Esophagus (tissue), 2 donors: ENCODE measurements around the gene ARL2BP. TPM values are rescaled to one million over a fixed set of nuclear protein-coding genes. Genes with fewer than 3 reads are reported as not detected.
"Not testable (repeated sequence)": the region's sequence is repeated elsewhere in the genome, so short reads cannot be mapped to it uniquely, and the experiment has no call there.

Source experiments
- H3K27ac ChIP-seq, 2 donors: one replicate each; pipeline ENCODE4 v1.5.1; 2013; ENCODE audit warnings: low read depth in 2 of 2, mild to moderate bottlenecking in 2 of 2, inconsistent platforms in 1 of 2, low read length in 1 of 2, moderate library complexity in 1 of 2
- H3K27me3 ChIP-seq, 2 donors: one replicate each; pipeline ENCODE4 v1.6.1; 2013; ENCODE audit warnings: low read length in 2 of 2, control low read depth in 1 of 2, mild to moderate bottlenecking in 1 of 2; ENCODE audit not compliant: insufficient read depth in 2 of 2, control insufficient read depth in 1 of 2
- H3K36me3 ChIP-seq, 2 donors: one replicate each; pipeline ENCODE4 v1.6.1; 2013; ENCODE audit warnings: low read length in 1 of 2; ENCODE audit not compliant: control insufficient read depth in 2 of 2, insufficient read depth in 2 of 2
- H3K4me1 ChIP-seq, 2 donors: one replicate each; pipeline ENCODE4 v1.6.1; 2013; ENCODE audit warnings: low read length in 1 of 2; ENCODE audit not compliant: control insufficient read depth in 2 of 2, insufficient read depth in 2 of 2
- H3K4me3 ChIP-seq, 2 donors: one replicate each; pipeline ENCODE4 v1.5.1; 2013; ENCODE audit warnings: low read length in 2 of 2, mild to moderate bottlenecking in 2 of 2, low read depth in 1 of 2, moderate library complexity in 1 of 2
- H3K9me3 ChIP-seq, 2 donors: one replicate each; pipeline ENCODE4 v1.6.1; 2013; ENCODE audit warnings: mild to moderate bottlenecking in 2 of 2, low read depth in 1 of 2, low read length in 1 of 2, moderate library complexity in 1 of 2; ENCODE audit not compliant: control insufficient read depth in 2 of 2, insufficient read depth in 1 of 2
- WGBS, 2 donors: extraction: QIAGEN DNeasy Blood & Tissue Kit; methylation state at CpG; one replicate each; pipeline ENCODE4 v1.1.7; 2013; 5-methylcytosine and 5-hydroxymethylcytosine counted together
- polyA plus RNA-seq, 2 donors: library from polyadenylated mRNA; stranded (reverse); fragments of 200-250 nt; gene quantifications; one replicate each; pipeline ENCODE4 v1.2.3, GENCODE V29; 2013
- donor health status: healthy with polysubstance abuse.
- donor health status: Bipolar disorder and iron deficiency.

ARL2BP gene
- polyA plus RNA-seq, 2 donors, result 20.8 to 30.1 TPM

DNA sequence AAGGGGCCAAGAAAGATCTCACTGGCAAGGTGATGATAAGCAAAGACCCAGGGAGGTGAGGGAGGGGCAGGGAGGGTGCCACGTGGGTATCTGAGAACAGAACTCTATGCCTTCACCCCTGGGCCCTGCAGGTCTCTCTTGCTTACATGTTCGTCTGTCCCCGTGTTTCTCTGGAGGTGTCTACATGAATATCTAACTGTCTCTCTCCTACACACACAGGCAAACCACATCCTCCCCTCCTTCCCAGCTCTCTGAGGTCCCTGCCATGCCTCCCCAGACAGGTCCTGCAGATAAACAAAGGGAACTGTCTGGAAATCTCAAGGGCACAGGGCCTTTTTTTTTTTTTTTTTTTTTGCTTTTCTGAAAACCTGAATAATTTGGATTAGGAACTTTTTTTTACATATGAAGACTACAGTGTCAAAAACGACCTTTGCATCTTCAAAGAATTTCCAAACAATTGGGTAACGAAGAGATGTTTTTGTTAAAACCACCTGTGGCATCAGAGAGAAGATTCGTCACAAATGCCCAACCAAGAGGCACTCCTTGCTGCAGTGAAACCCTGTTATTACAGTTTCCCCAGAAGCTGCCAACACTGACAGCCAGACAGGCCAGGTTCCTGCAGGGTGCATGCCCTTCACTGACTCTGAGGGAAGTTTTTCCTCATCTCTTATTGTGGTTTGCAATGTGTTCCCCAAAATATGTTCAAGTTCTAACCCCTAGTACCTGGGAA is 21.6 kb downstream of the ARL2BP start:
- 18 to 29% methylated on average over 6 of the region's 6 CpGs for WGBS, 2 donors

DNA sequence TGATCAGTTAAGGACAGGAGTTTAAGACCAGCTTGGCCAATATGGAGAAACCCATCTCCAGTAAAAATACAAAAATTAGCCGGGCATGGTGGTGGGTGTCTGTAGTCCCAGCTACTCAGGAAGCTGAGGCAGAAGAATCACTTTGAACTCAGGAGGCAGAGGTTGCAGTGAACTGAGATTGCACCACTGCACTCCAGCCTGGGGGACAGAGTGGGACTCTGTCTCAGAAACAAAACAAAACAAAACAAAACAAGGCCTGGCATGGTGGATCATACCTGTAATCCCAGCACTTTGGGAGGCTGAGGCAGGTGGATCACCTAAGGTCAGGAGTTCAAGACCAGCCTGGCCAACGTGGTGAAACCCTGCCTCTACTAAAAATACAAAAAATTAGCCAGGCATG is 22.3 kb downstream of the ARL2BP start:
- not testable (repeated sequence) for H3K9me3 ChIP-seq, H3K4me3 ChIP-seq, H3K36me3 ChIP-seq, H3K27me3 ChIP-seq
- peak overlapping the region; percentile 90 to 93 for H3K27ac ChIP-seq
- peaks cover 6 to 30% of the 10 kb centered on the region in 2 donors for H3K4me1 ChIP-seq
- 47 to 51% methylated on average over 2 of the region's 2 CpGs for WGBS, 2 donors

More for the DNA sequence above, 21.6 kb downstream of the ARL2BP start:
- Histone ChIP-seq H3K27ac (peak overlapping the region; percentile 93 to 94), H3K36me3 (no peaks in the 10 kb centered on the region), H3K4me1 (peaks cover 6 to 30% of the 10 kb centered on the region in 2 donors), H3K27me3 (no peaks in the 10 kb centered on the region), H3K9me3 (no peaks in the 10 kb centered on the region), H3K4me3 (no peak overlapping the region)

DNA sequence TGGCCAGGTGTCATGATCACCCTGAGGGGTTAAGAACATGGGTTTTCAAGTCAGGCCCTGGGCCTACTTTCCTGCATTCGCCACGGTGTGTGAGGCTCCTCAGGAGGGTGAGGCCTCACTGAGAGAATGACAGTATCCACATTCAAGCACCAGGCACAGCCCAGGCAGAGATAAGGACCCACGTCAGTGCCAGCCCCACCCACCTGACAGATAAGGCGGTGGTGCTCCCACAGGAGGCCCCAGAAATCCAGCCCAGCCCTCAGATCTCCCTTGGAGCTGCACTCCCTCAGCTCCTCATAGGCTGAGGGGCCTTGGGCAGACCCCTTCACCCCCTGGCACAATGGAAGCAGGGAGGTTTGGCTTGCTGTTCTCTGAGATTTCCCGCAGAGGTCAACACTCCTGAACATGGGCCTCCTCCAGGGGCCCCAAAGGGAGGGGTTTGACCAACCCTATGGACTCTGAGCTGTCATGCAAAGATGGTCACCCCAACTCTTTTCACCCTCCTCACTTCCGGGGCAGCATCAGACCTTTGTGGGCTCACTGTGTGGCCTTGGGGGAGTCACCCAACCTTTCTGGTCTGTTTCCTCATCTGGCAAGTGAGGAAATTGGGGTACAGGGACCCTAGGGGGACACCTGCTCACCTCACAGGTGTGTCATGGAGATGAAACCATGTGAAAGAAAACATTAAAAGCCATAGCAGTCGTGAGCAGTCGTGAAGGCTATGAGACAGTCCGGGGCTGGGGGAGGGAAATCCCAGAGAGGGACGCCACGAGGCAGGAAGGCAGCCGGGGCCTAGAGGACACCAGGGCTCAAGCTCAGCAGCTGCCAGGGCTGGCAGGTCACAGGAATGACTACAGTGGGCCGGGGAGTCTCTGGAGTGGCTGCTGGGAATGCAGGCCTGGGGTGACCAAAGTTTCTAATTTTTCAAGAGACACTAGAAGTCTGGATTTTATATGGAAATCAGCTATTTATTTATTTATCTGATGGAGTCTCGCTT is 24.0 kb downstream of the ARL2BP start:
- H3K27ac ChIP-seq, result no peak overlapping the region
- H3K36me3 ChIP-seq, result no peaks in the 10 kb centered on the region
- H3K4me1 ChIP-seq, result peaks cover 3 to 18% of the 10 kb centered on the region in 2 donors
- H3K27me3 ChIP-seq, result no peaks in the 10 kb centered on the region
- no peak overlapping the region for H3K4me3 ChIP-seq
- no peaks in the 10 kb centered on the region for H3K9me3 ChIP-seq
- WGBS, 2 donors, result 64 to 69% methylated on average over 14 of the region's 14 CpGs

DNA sequence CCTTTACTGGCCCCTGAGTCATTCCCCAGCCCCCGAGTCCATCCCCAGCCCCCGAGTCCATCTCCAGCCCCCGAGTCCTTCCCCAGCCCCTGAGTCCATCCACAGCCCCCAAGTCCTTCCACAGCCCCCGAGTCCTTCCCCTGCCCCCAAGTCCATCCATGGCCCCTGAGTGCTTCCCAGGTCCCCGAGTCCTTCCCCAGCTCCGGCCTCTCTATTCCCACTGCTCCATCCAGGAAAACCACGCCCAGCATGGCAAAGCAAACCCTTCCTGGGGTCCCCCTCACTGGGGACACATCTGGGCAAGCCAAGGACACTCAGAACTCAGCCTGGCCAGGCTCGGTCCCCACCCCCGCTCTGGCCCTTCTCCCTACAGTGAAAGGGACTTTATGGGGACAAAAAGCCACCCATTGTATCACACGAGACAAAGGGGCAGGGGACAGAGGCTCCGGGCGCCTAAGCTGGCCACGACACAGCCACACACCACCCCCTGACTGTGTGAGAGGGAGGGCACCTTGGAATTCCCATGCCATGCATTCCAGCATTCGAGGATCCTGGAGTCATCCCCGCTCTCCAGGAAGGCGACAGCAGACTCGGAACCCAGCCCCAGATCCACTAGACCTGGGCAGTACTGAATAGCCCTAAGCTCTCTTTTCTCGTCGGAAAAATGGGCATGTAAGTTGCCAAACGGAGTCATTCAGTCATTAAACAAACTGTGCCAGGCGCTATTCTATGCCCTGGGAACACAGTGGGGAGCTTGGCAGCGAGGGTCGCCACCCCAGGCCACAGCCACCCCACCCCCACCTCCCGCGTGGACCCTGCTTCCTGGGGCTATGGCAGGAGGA is 25.4 kb downstream of the ARL2BP start:
- 84 to 89% methylated on average over 25 of the region's 25 CpGs for WGBS, 2 donors
- H3K4me3 ChIP-seq, result no peak overlapping the region
- no peaks in the 10 kb centered on the region for H3K9me3 ChIP-seq
- H3K36me3 ChIP-seq, result no peaks in the 10 kb centered on the region
- H3K27me3 ChIP-seq, result no peaks in the 10 kb centered on the region
- H3K4me1 ChIP-seq, result peaks cover 3 to 9% of the 10 kb centered on the region in 2 donors
- H3K27ac ChIP-seq, result no peak overlapping the region

DNA sequence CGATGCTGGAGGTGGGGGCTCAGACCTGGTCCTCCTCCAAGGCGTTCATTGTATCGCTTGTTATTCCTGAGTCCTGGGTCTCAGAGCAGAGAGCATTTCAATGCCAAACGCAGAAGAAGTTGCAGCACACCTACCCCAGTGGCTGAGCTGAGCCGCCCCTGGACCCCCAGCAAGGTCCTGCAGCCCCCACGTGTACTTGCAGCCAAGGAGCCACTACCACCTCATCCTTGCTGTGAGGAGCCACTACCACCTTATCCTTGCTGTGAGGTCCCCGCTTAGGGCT is 25.9 kb downstream of the ARL2BP start:
- Histone ChIP-seq H3K27me3 (no peaks in the 10 kb centered on the region), H3K4me1 (peaks cover under 1 to 8% of the 10 kb centered on the region in 2 donors), H3K36me3 (no peaks in the 10 kb centered on the region), H3K9me3 (no peaks in the 10 kb centered on the region), H3K4me3 (no peak overlapping the region), H3K27ac (no peak overlapping the region)
- WGBS, 2 donors, result 87 to 93% methylated on average over 7 of the region's 7 CpGs

DNA sequence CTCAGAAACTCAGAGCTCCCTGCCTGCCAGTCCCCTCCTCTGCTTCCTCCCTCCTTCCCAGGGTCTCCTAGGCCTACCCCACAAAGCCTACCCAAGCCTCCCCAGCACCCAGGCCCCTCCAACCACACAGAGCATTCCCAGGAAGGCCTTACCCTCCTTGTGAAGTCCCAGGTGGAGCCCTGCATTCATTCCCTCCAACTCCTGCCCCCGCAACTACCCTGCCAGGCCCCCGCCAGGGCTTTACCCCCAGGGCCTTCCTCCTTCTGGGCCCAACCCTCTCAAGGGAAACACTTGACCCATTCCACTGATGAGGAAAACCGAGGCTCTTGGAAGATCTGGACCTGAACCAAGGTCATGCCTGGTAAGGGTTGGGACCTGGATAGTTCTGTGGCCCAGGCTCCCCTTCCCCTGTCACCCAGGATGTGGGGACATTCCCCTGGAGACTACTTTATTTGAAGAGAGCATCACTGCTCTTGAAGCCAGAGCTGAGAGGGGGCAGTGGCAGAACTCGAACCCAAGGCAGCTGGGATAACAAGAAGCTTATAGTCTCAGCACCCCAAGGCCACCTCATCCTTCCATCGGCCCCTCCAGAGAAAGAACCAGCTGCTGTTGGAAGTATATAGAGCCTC is 26.9 kb downstream of the ARL2BP start:
- WGBS, 2 donors, result 79 to 84% methylated on average over 5 of the region's 5 CpGs
- Histone ChIP-seq H3K36me3 (no peaks in the 10 kb centered on the region), H3K4me1 (peaks cover 0 to 8% of the 10 kb centered on the region in 2 donors)

DNA sequence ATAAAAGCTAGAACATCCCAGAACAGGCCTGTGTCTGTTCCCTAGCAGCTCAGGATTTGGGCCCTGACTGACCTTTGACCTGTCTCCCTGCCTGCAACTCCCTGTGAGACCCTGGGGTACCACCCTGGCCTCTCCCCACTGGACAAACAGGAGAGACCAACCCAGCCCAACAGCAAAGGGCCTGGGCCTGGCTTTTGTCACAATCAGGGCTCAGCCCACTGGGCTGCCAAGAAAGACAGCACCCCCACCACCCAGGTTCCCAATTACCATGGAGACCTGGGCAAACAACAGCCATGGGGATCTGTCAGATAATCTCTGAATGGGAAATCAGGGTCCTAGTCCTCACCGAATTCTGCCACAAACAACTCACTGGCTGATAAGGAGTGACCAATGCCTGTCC is 28.3 kb downstream of the ARL2BP start:
- WGBS, 2 donors, result 70 to 87% methylated on average over 1 of the region's 1 CpG
- Histone ChIP-seq H3K4me3 (no peak overlapping the region), H3K4me1 (peaks cover 0 to 8% of the 10 kb centered on the region in 2 donors), H3K27ac (no peak overlapping the region), H3K9me3 (no peaks in the 10 kb centered on the region), H3K27me3 (no peaks in the 10 kb centered on the region), H3K36me3 (no peaks in the 10 kb centered on the region)

More for the DNA sequence above, 26.9 kb downstream of the ARL2BP start:
- H3K27me3 ChIP-seq, result no peaks in the 10 kb centered on the region
- H3K4me3 ChIP-seq, result no peak overlapping the region
- H3K27ac ChIP-seq, result no peak overlapping the region
- no peaks in the 10 kb centered on the region for H3K9me3 ChIP-seq

DNA sequence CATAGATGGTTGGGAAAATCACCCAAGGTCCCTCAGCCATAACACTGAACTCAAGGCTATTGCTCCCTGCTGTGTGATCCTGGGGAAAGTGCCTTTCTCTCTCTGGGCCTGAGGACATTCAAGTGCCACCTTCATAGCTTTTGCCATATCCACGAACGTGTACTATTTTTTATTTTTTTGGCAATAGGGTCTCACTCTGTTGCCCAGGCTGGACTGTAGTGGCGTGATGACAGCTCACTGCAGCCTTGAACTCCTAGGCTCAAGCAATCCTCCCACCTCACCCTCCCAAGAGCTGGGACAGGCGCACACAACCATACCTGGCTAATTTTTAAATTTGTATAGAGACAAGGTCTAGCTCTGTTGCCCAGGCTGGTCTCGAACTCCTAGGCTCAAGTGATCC is 28.8 kb downstream of the ARL2BP start:
- peaks cover 0 to 5% of the 10 kb centered on the region in 2 donors for H3K4me1 ChIP-seq

DNA sequence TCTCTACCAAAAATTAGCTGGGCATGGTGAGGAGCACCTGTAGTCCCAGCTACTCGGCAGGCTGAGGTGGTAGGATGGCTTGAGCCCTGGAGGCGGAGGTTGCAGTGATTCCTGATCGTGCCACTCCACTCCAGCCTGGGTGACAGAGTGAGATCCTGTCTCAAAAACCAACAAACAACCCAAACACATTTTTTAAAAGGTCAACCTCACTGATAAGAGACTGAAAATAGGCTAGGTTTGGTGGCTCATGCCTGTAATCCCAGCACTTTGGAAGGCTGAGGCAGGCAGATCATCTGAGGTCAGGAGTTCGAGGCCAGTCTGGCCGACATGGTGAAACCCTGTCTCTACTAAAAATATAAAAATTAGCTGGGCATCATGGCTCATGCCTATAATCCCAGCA is 30.9 kb downstream of the ARL2BP start:
- H3K27me3 ChIP-seq, H3K9me3 ChIP-seq, H3K36me3 ChIP-seq, H3K4me3 ChIP-seq, H3K27ac ChIP-seq: not testable (repeated sequence)
- peaks cover 0 to 12% of the 10 kb centered on the region in 2 donors for H3K4me1 ChIP-seq
- WGBS, 2 donors, result 59 to 73% methylated on average over 5 of the region's 5 CpGs

More for the DNA sequence above, 28.8 kb downstream of the ARL2BP start:
- Histone ChIP-seq H3K36me3 (no peaks in the 10 kb centered on the region), H3K9me3 (no peaks in the 10 kb centered on the region), H3K27ac (no peak overlapping the region), H3K27me3 (no peaks in the 10 kb centered on the region), H3K4me3 (no peak overlapping the region)
- WGBS, 2 donors, result 89 to 92% methylated on average over 5 of the region's 5 CpGs
